Measurements from ENCODE around the gene GFOD1.

GFOD1 gene

GRCh38 chr6:13473768-13474165 is 13.6 kb downstream of the GFOD1 start:
- in situ Hi-C loops (cut with MboI; ENCODE audit: low pct_unique_long_range_greater_than_20kb, low sequenced_read_pairs, unreplicated experiment): no loop called here
- no peak for DNase-seq (ENCODE audit: low spot score)
- TF ChIP-seq, protein P1, sequence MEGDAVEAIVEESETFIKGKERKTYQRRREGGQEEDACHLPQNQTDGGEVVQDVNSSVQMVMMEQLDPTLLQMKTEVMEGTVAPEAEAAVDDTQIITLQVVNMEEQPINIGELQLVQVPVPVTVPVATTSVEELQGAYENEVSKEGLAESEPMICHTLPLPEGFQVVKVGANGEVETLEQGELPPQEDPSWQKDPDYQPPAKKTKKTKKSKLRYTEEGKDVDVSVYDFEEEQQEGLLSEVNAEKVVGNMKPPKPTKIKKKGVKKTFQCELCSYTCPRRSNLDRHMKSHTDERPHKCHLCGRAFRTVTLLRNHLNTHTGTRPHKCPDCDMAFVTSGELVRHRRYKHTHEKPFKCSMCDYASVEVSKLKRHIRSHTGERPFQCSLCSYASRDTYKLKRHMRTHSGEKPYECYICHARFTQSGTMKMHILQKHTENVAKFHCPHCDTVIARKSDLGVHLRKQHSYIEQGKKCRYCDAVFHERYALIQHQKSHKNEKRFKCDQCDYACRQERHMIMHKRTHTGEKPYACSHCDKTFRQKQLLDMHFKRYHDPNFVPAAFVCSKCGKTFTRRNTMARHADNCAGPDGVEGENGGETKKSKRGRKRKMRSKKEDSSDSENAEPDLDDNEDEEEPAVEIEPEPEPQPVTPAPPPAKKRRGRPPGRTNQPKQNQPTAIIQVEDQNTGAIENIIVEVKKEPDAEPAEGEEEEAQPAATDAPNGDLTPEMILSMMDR (IDR thresholded peaks at IDR 0.05; ENCODE audit: extremely low read depth, insufficient read depth, missing control alignments): no peak

- TF ChIP-seq, protein P1 (IDR thresholded peaks at IDR 0.05; ENCODE audit: extremely low read depth, insufficient read depth, missing control alignments): no peak
- in situ Hi-C loops (cut with MboI; ENCODE audit: low pct_unique_long_range_greater_than_20kb, low sequenced_read_pairs, unreplicated experiment): no loop called here
- DNase-seq (ENCODE audit: low spot score): no peak
Measured at GRCh38 chr6:13472976-13473767, 14.2 kb downstream of the GFOD1 start.

- DNase-seq (ENCODE audit: low spot score): no peak
- in situ Hi-C loops (cut with MboI; ENCODE audit: low pct_unique_long_range_greater_than_20kb, low sequenced_read_pairs, unreplicated experiment): no loop called here
- TF ChIP-seq, protein P1 (IDR thresholded peaks at IDR 0.05; ENCODE audit: extremely low read depth, insufficient read depth, missing control alignments): no peak
Measured at GRCh38 chr6:13472099-13472498, 15.3 kb downstream of the GFOD1 start.

DNA sequence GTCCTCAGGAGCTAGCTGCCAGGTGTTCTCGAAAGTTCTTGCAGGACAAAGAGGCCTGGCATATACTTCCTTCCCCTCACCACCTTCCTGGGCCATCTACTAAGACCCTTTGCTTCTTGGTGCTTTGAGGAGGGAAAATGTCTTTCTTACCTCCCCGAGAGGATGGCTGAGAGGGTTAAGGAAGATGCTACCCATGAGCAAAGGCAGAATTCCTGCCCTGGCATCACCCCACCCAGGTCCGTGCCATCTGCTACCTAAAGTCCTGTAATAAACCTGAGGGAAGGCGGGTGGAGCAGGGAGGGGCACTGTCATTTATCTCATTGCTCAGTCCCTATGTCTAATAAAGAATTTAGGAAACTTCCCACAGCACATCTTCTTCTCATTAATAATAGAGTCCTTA is 16.2 kb downstream of the GFOD1 start:
- TF ChIP-seq, protein P1 (IDR thresholded peaks at IDR 0.05; ENCODE audit: extremely low read depth, insufficient read depth, missing control alignments): no peak
- no peak for DNase-seq (ENCODE audit: low spot score)
- in situ Hi-C loops (cut with MboI; ENCODE audit: low pct_unique_long_range_greater_than_20kb, low sequenced_read_pairs, unreplicated experiment): no loop called here

DNA sequence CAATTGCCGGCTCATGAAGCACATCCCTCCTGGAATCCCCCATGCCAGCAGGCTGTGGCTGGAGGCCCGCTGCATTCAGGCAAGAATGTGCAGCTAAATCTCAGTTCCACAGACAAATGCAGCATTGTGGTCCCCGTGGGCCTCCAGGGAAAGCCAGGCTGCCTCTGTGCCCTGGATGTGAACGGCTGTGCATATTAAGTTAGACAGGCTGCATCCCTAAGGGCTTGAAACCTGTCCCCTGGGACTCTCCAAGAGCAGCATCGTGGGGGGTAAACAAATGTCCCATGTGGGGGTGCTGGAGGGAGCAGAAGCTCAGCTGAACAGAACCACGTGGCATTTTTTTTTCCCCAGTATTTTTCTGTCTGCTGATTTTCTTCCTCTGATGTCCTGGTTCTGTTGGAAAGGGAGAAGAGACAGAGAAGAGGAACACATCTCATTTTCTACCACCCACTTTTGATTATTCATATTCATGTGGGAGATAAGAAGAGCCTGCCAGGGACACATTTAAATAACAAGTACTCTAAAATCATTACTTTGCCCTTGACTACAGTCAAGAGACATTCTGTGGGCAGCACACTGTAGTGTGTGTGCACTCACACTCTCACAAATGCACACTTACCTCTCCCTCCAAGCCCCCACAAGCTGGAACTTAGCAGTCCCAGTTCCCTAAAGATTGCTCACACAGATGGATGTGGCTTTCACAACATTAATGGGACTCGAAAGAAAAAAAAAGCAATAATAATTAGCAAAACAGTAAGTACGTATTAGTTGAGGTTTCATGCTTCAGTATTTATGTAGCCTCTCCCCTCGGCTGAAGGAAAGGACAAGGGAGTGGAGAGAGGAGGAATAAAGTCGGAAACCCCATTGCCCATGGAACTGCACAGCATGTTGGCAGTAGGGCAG is 16.9 kb downstream of the GFOD1 start:
- no peak for DNase-seq (ENCODE audit: low spot score)
- in situ Hi-C loops (cut with MboI; ENCODE audit: low pct_unique_long_range_greater_than_20kb, low sequenced_read_pairs, unreplicated experiment): no loop called here
- TF ChIP-seq, protein P1 (IDR thresholded peaks at IDR 0.05; ENCODE audit: extremely low read depth, insufficient read depth, missing control alignments): no peak

DNA sequence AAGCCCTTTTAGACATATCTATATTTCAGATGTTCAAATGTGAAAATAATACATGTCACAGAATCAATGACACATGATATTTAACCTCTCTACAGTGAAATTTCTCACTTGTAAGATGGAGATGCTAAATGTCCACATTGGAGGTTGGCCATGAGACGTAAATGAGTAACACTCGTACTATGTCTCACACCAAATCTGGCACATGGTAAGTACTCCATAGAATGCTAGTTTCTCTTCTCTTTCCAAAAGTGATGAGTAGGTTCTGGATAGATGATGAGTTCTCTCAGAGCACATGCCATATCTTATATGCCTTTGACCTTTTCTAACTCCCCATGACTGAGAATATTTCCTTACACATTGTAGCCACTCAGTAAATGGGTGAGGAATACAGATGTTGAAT is 17.7 kb downstream of the GFOD1 start:
- TF ChIP-seq, protein P1 (IDR thresholded peaks at IDR 0.05; ENCODE audit: extremely low read depth, insufficient read depth, missing control alignments): no peak
- DNase-seq (ENCODE audit: low spot score): no peak
- in situ Hi-C loops (cut with MboI; ENCODE audit: low pct_unique_long_range_greater_than_20kb, low sequenced_read_pairs, unreplicated experiment): no loop called here
